Kidney (tissue), 2 donors: ENCODE data around the gene SLC26A1. TPM values are rescaled to one million over a fixed set of nuclear protein-coding genes. Genes with fewer than 3 reads are reported as not detected.

Experiments
- polyA plus RNA-seq: library from polyadenylated mRNA; stranded (reverse); fragments of 350-450 nt; fragmentation: Illumina TruSeq; extraction: RNeasy Lipid Tissue Mini Kit (QIAGEN cat#74804); gene quantifications from one replicate; pipeline ENCODE4 v1.2.3, GENCODE V29; 2014; ENCODE audit warnings: low read depth, low replicate concordance; ENCODE audit not compliant: insufficient read depth
- total RNA-seq: library from RNA; stranded (reverse); fragmentation: NEBNext Ultra II Directional; extraction: Animal tissue kit (Norgen Biotek cat#: 25700); gene quantifications from one replicate; pipeline ENCODE4 v1.2.1, GENCODE V29; 2021
- donor health status: DM: yes; HTN: yes; CAD: no.

Gene SLC26A1
- total and polyA plus RNA-seq, 2 donors from 2014 or later: 2.9 to 10.2 TPM

Other genes starting within 250 kb of the SLC26A1 start
- gene CPLX1, start 167.3 kb downstream of the SLC26A1 start, total RNA-seq: 10.2 TPM
- 3.9 TPM for gene CPLX1, start 167.3 kb downstream of the SLC26A1 start, polyA plus RNA-seq
- gene GAK, start 61.1 kb downstream of the SLC26A1 start, total RNA-seq: 124 TPM
- 92.0 TPM for gene GAK, start 61.1 kb downstream of the SLC26A1 start, polyA plus RNA-seq
- gene TMEM175, start 60.9 kb downstream of the SLC26A1 start, total RNA-seq: 31.1 TPM
- 26.0 TPM for gene TMEM175, start 60.9 kb downstream of the SLC26A1 start, polyA plus RNA-seq
- 13.7 TPM for gene DGKQ, start 19.8 kb downstream of the SLC26A1 start, total RNA-seq
- 3.5 TPM for gene DGKQ, start 19.8 kb downstream of the SLC26A1 start, polyA plus RNA-seq
- gene IDUA, start 6.4 kb downstream of the SLC26A1 start, total RNA-seq: 58.5 TPM
- gene IDUA, start 6.4 kb downstream of the SLC26A1 start, polyA plus RNA-seq: 11.9 TPM
- gene FGFRL1, start 18.2 kb upstream of the SLC26A1 start, total RNA-seq: 25.5 TPM
- gene FGFRL1, start 18.2 kb upstream of the SLC26A1 start, polyA plus RNA-seq: 22.0 TPM
- 5.3 TPM for gene RNF212, start 120.2 kb upstream of the SLC26A1 start, total RNA-seq
- gene RNF212, start 120.2 kb upstream of the SLC26A1 start, polyA plus RNA-seq: 20.8 TPM
- 116 TPM for gene SPON2, start 179.2 kb upstream of the SLC26A1 start, total RNA-seq
- gene SPON2, start 179.2 kb upstream of the SLC26A1 start, polyA plus RNA-seq: 16.7 TPM